Testis (tissue), 3 donors: ENCODE results near the gene GPR35. TPM values are rescaled to one million over a fixed set of nuclear protein-coding genes. Genes with fewer than 3 reads are reported as not detected.

ENCODE experiments used
- DNase-seq: peaks from one replicate; pipeline ENCODE4 v3.0.0-alpha.2; 2019
- H3K27ac ChIP-seq, 2 donors: fragments of 200-600 bp; sonication (generic); one replicate each; pipeline ENCODE4 v1.5.1; 2019
- H3K27me3 ChIP-seq: fragments of 200-600 bp; sonication (generic); one replicate; pipeline ENCODE4 v1.5.1; 2019
- H3K36me3 ChIP-seq: fragments of 200-600 bp; sonication (generic); one replicate; pipeline ENCODE4 v1.5.1; 2017; ENCODE audit warnings: low read depth; ENCODE audit errors: missing control alignments
- H3K4me1 ChIP-seq: fragments of 200-600 bp; sonication (generic); one replicate; pipeline ENCODE4 v1.5.1; 2019
- H3K4me3 ChIP-seq, 2 donors: fragments of 200-600 bp; sonication (generic); one replicate each; pipeline ENCODE4 v1.5.1; 2017 to 2019
- H3K9me3 ChIP-seq: fragments of 200-600 bp; sonication (generic); one replicate; pipeline ENCODE4 v1.5.1; 2017
- CTCF ChIP-seq, 3 experiments: fragments of 450-650 bp in 2 of 3; fragments of 200-600 bp in 1 of 3; sonication (generic) in 1 of 3; IDR thresholded peaks; one replicate each; pipeline ENCODE4 v1.5.1; 2016 to 2019; ENCODE audit warnings: antibody characterized with exemption in 3 of 3, mild to moderate bottlenecking in 2 of 3, moderate library complexity in 1 of 3
- POLR2A ChIP-seq: fragments of 450-650 bp; IDR thresholded peaks from one replicate; pipeline ENCODE4 v1.6.1; 2017; ENCODE audit warnings: antibody characterized with exemption, mild to moderate bottlenecking, moderate library complexity
- WGBS, 2 donors: methylation state at CpG; one replicate each; pipeline ENCODE4 v1.1.5; 2018; 5-methylcytosine and 5-hydroxymethylcytosine counted together
- intact Hi-C: fragments of 100-400 bp; cut with DNase I; formaldehyde crosslinking; loops from one replicate; pipeline ENCODE4 v1.15.1; 2023; ENCODE audit warnings: low total_unique reads
- polyA plus RNA-seq: library from polyadenylated mRNA; stranded (reverse); fragments of 350-450 nt; fragmentation: Illumina TruSeq; extraction: RNeasy Lipid Tissue Mini Kit (QIAGEN cat#74804); gene quantifications from one replicate; pipeline ENCODE4 v1.2.3, GENCODE V29; 2014; ENCODE audit warnings: low read depth, low replicate concordance; ENCODE audit not compliant: insufficient read depth
- total RNA-seq, 2 donors: library from RNA; depleted of rRNA; stranded (reverse); fragments of >200 nt; gene quantifications; one replicate each; pipeline ENCODE4 v1.2.3, GENCODE V29; 2016

GPR35 gene
- total and polyA plus RNA-seq, 3 donors from 2014 or later, result 3.1 to 11.5 (median 9.5) TPM

GRCh38 chr2:240636563-240637115, 11.4 kb downstream of the GPR35 start:
- no peak overlapping the region for H3K4me3 ChIP-seq
- H3K36me3 ChIP-seq, result no peaks in the 10 kb centered on the region
- DNase-seq, result no peak
- WGBS, 2 donors, result 85 to 90% methylated on average over 5 to 11 of the region's 11 CpGs
- H3K9me3 ChIP-seq, result no peaks in the 10 kb centered on the region
- H3K4me1 ChIP-seq, result peaks cover 16% of the 10 kb centered on the region
- no peak overlapping the region for H3K27ac ChIP-seq
- H3K27me3 ChIP-seq, result no peaks in the 10 kb centered on the region
- TF ChIP-seq POLR2A, result no peak
- TF ChIP-seq CTCF (IDR thresholded peaks at IDR 0.05), result no peak
- intact Hi-C loops, result no loop called here

GRCh38 chr2:240637116-240637900, 12.0 kb downstream of the GPR35 start:
- WGBS, 2 donors, result 87% methylated on average over 17 of the region's 17 CpGs
- TF ChIP-seq POLR2A (no peak), CTCF (IDR thresholded peaks at IDR 0.05) (no peak)
- peak; percentile 11 for DNase-seq
- H3K27ac ChIP-seq, result peak overlapping the region; percentile 22 to 73
- no peak overlapping the region for H3K4me3 ChIP-seq
- no peaks in the 10 kb centered on the region for H3K27me3 ChIP-seq
- no peaks in the 10 kb centered on the region for H3K9me3 ChIP-seq
- H3K4me1 ChIP-seq, result peaks cover 16% of the 10 kb centered on the region
- intact Hi-C loops, result no loop called here
- no peaks in the 10 kb centered on the region for H3K36me3 ChIP-seq

- TF ChIP-seq CTCF (IDR thresholded peaks at IDR 0.05) (no peak), POLR2A (no peak)
- Histone ChIP-seq H3K4me1 (peaks cover 16% of the 10 kb centered on the region), H3K27ac (peak overlapping the region; percentile 22 to 73), H3K4me3 (no peak overlapping the region), H3K36me3 (no peaks in the 10 kb centered on the region), H3K27me3 (no peaks in the 10 kb centered on the region), H3K9me3 (no peaks in the 10 kb centered on the region)
- intact Hi-C loops, result no loop called here
- 51 to 59% methylated on average over 7 to 8 of the region's 8 CpGs for WGBS, 2 donors
- DNase-seq, result peak; percentile 10
These were observed 12.6 kb downstream of the GPR35 start for GRCh38 chr2:240637901-240638345.

- Histone ChIP-seq H3K4me3 (no peak overlapping the region), H3K9me3 (no peaks in the 10 kb centered on the region), H3K36me3 (no peaks in the 10 kb centered on the region), H3K27me3 (no peaks in the 10 kb centered on the region), H3K4me1 (peaks cover 16% of the 10 kb centered on the region), H3K27ac (peak overlapping the region; percentile 22 to 73)
- intact Hi-C loops, result no loop called here
- TF ChIP-seq POLR2A (no peak), CTCF (IDR thresholded peaks at IDR 0.05) (no peak)
- peak; percentile 76 for DNase-seq
- WGBS, 2 donors, result 55 to 62% methylated on average over 18 of the region's 18 CpGs
These were observed 13.4 kb downstream of the GPR35 start for GRCh38 chr2:240638512-240639160.
